Psoas muscle (tissue), 8 donors: ENCODE results near the gene TBX18. TPM values are rescaled to one million over a fixed set of nuclear protein-coding genes. Genes with fewer than 3 reads are reported as not detected.

Experiments used
- ATAC-seq, 4 donors: fragments of 200-7000 bp; cut with Tn5 transposase; one replicate each; pipeline ENCODE4 v1.9.1; 2020; ENCODE audit warnings: moderate library complexity in 3 of 4, mild to moderate bottlenecking in 2 of 4
- DNase-seq, 2 donors: peaks; one replicate each; pipeline ENCODE4 v3.0.0-alpha.2; 2020
- H3K27ac ChIP-seq: fragments of 200-600 bp; one replicate; pipeline ENCODE4 v1.8.0; 2022
- H3K27me3 ChIP-seq, 3 donors: fragments of 200-600 bp in 1 of 3; one replicate each; pipeline versions ENCODE4 v1.6.1 to v1.8.0; 2013 to 2022; ENCODE audit warnings: low read length in 2 of 3, mild to moderate bottlenecking in 2 of 3, moderate library complexity in 1 of 3; ENCODE audit not compliant: insufficient read depth in 3 of 3
- H3K36me3 ChIP-seq, 2 donors: fragments of 200-600 bp in 1 of 2; one replicate each; pipeline versions ENCODE4 v1.6.1 to v1.8.0; 2013 to 2022; ENCODE audit warnings: low read depth in 1 of 2, mild to moderate bottlenecking in 1 of 2, moderate library complexity in 1 of 2; ENCODE audit not compliant: insufficient read depth in 1 of 2
- H3K4me1 ChIP-seq: fragments of 200-600 bp; one replicate; pipeline ENCODE4 v1.8.0; 2022
- H3K4me3 ChIP-seq: fragments of 200-600 bp; one replicate; pipeline ENCODE4 v1.8.0; 2022; ENCODE audit warnings: mild to moderate bottlenecking
- H3K9me3 ChIP-seq: fragments of 200-600 bp; one replicate; pipeline ENCODE4 v1.8.0; 2022
- CTCF ChIP-seq: fragments of 200-600 bp; IDR thresholded peaks from one replicate; pipeline ENCODE4 v1.8.0; 2022; ENCODE audit warnings: antibody characterized with exemption
- WGBS, 3 donors: extraction: QIAGEN DNeasy Blood & Tissue Kit; methylation state at CpG; one replicate each; pipeline versions ENCODE4 v1.1.6 to v1.1.7; 2013; 5-methylcytosine and 5-hydroxymethylcytosine counted together
- intact Hi-C, 2 donors: fragments of 100-400 bp; cut with DNase I; formaldehyde crosslinking; loops; one replicate each; pipeline versions ENCODE4 v1.11.0 to v1.14.2; 2022
- polyA plus RNA-seq, 3 donors: library from polyadenylated mRNA; stranded (reverse); fragments of 200-250 nt; gene quantifications; one replicate each; pipeline ENCODE4 v1.2.3, GENCODE V29; 2013
- total RNA-seq, 4 donors: library from RNA; stranded (reverse); fragmentation: NEBNext Ultra II Directional in 2 of 4; extraction: Animal tissue kit (Norgen Biotek cat#: 25700) in 2 of 4; gene quantifications; one replicate each; pipeline versions ENCODE4 v1.2.1 to v1.2.4, GENCODE V29; 2021 to 2023
- donor health status: healthy with polysubstance abuse.
- donor health status: DM: no; HTN: no; CAD: no; lungs with moderate emphysema.
- donor health status: Bipolar disorder and iron deficiency.
- donor health status: healthy.
- donor health status: DM: yes; HTN: yes; CAD: no.
- donor health status: DM: no; HTN: no; CAD: no.
- donor health status: DM: no; HTN: no; CAD: no.
- donor health status: DM: yes; HTN: yes; CAD: no.

TBX18 gene
- total and polyA plus RNA-seq, 7 donors: 0.24 to 1.0 (median 0.55) TPM

GRCh38 chr6:84669945-84670344 is 94.5 kb downstream of the TBX18 start:
- DNase-seq (no peak), ATAC-seq (no peak)
- no peak for TF ChIP-seq CTCF
- Histone ChIP-seq H3K36me3 (no peaks in the 10 kb centered on the region), H3K27ac (no peak overlapping the region), H3K9me3 (no peaks in the 10 kb centered on the region), H3K4me3 (no peak overlapping the region), H3K27me3 (no peaks in the 10 kb centered on the region), H3K4me1 (no peaks in the 10 kb centered on the region)
- intact Hi-C loops: no loop called here
- WGBS, 3 donors: 72 to 76% (median 76%) methylated on average over 3 of the region's 3 CpGs

GRCh38 chr6:84667252-84668213 is 96.9 kb downstream of the TBX18 start:
- no peak for ATAC-seq
- intact Hi-C loops: no loop called here
- no peaks in the 10 kb centered on the region for H3K4me1 ChIP-seq
- H3K36me3 ChIP-seq: no peaks in the 10 kb centered on the region
- no peak for DNase-seq
- no peak for TF ChIP-seq CTCF
- no peaks in the 10 kb centered on the region for H3K27me3 ChIP-seq
- H3K4me3 ChIP-seq: no peak overlapping the region
- no peaks in the 10 kb centered on the region for H3K9me3 ChIP-seq
- WGBS, 3 donors: 79 to 84% (median 82%) methylated on average over 5 of the region's 5 CpGs
- H3K27ac ChIP-seq: no peak overlapping the region

DNA sequence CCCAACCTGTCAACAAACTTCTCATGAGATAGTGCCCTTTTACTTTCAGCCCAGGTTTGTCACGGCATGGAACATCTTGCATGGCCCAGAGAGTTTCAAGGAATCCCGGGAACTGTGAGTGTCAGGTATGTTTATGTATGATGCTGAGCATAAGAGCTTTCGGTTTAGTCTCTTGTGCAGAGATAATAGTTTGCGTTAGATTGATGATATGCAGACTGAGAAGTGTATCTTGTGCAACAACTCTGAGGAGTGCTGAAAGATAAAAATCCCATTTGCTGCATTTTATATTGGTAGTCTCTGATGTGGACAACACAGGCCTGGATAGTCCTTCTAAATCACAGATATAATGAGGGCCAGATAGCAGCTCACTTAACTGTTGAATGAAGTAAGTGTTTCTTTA is 99.0 kb downstream of the TBX18 start:
- 82 to 89% (median 86%) methylated on average over 4 of the region's 4 CpGs for WGBS, 3 donors
- no peak overlapping the region for H3K27ac ChIP-seq
- intact Hi-C loops: no loop called here
- no peaks in the 10 kb centered on the region for H3K36me3 ChIP-seq
- ATAC-seq (no peak), DNase-seq (no peak)
- TF ChIP-seq CTCF: no peak
- H3K4me1 ChIP-seq: no peaks in the 10 kb centered on the region
- H3K27me3 ChIP-seq: no peaks in the 10 kb centered on the region
- H3K4me3 ChIP-seq: no peak overlapping the region
- H3K9me3 ChIP-seq: no peaks in the 10 kb centered on the region

DNA sequence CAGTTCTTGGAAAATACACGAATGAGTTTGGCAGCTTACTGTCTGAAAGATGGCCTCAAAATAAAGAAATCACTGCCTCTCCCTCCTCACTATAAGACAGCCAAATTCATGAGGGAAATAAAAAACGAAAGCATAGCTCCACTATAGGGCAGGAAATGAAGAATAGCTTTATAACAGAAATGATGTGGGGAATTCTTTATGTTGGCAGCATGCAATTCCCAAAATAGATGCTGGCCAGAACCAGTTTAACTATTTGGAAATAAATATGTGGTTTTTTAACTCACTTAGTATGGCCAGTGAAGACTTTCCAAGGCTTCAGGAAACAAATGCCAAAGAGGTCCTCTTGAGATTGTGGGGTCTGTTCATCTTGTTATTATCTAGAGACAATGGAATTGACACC is 100.5 kb downstream of the TBX18 start:
- no peak overlapping the region for H3K4me3 ChIP-seq
- ATAC-seq (no peak), DNase-seq (no peak)
- no peak for TF ChIP-seq CTCF
- H3K4me1 ChIP-seq: no peaks in the 10 kb centered on the region
- H3K9me3 ChIP-seq: no peaks in the 10 kb centered on the region
- no peak overlapping the region for H3K27ac ChIP-seq
- H3K27me3 ChIP-seq: no peaks in the 10 kb centered on the region
- WGBS, 3 donors: 52 to 58% (median 53%) methylated on average over 2 of the region's 2 CpGs
- intact Hi-C loops: no loop called here
- no peaks in the 10 kb centered on the region for H3K36me3 ChIP-seq
